Activated T-helper 1 cell treated with anti-CD3 and anti-CD28 coated beads, Interleukin-2, amount 50 U/mL, for 16 hours (primary cell): ENCODE measurements around the gene ARSK.
A peak's percentile ranks its signal among the peaks of the same experiment; 100 is the strongest.

Source experiments
- DNase-seq, 2 donors: peaks; one replicate each; pipeline ENCODE4 v3.0.0-alpha.2; 2020; ENCODE audit warnings: low read depth in 1 of 2, low spot score in 1 of 2

The ARSK gene

GRCh38 chr5:95554647-95555548 lies at the start of gene ARSK, which contains the start of gene SKIC3:
TSS of gene ARSK (plus strand) at chr5:95555101. CDS start at chr5:95555279, 178 bp downstream.
TSS of gene SKIC3 (minus strand) at chr5:95554977. CDS start at chr5:95547150, 7,827 bp downstream.
- DNase-seq: peak; percentile 75 to 84

DNA sequence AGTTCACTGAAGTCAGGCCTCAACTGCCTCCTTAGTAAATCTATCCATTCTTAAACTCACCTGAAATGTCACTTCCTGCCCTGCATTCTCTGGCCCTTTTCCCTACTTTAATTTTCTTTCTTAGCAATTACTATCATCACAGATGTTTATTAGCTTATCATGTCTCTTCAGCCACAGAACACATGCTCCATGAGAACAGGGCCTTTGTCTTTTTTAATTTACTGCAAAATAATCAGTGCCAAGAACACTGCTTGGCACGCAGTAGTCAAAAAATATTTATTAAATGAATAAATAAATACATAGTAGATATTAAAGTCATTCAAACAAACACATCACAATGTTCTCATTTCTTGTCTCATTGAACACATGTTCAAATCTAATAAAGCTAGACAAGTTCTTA lies 46.4 kb upstream of the ARSK start:
- no peak for DNase-seq

DNA sequence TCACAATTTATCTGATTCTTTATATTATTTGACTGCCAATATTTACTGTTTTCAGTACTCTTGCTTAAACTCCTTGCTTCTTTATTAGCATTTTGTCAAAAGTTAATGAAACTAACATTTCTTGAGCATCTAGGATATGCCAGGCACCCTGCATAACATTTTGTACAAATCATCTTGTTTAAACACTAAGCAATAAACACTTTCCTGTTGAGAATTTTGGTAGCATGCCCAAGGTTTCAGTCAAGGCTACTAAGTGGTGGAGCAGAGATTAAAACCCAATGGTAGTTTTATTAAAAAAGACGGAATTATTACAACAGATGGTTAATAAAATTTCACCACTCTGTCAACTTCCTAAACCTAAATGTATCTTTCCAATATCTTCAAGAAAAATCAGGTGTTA lies 43.3 kb upstream of the ARSK start:
- DNase-seq: no peak

DNA sequence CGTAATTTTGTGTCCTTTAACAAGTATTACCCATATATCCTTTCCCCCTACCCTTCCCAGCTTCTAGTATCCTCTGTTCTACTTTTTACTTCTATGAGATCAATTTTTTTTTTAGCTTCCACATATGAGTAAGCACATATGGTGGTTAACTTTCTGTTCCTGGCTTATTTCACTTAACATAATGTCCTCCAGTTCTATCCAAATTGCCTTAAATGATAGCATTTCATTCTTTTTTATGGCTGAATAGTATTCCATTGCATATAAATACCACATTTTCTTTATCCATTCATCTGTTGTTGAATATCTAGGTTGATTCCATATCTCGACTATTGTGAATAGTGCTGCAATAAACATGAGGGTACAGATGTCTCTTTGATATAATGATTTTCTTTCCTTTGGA lies 36.5 kb upstream of the ARSK start:
- DNase-seq: no peak

DNA sequence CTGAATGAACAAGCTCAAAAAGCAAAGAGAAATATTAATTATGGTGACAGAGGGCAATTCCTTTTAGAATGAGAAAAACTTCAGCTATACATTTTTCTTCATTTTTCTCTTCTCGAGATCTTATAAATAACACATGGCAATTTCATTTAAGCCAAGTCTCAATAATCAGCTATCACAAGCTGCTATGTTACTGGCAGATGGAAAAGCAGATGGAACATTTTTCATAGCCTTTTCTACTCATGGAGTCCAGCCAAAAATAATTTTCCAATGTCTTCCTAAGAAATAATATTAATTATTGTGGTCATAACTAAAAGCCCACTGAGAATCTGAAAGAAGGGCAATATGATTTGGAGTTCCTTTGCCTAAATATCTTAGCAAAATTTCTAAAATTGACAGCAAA lies 35.8 kb upstream of the ARSK start:
- DNase-seq: no peak

DNA sequence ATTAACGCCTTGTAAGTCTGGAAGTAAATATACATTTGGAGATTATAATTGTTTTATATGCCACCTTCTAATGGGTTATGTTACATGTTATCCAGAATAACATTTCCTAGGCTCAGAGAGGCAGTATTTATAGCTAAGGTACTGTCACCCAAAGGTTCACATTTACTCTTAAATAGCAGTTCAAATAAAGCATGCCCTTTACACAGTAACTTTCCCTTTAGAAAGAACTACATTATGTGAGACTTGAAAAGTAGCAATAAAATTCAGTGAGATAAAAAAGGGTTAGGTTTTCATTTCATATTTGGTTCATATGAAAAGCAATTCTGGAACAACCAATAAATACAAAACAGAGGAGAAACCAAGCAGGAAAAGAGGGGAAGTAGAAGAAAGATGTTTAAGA lies 35.2 kb upstream of the ARSK start:
- no peak for DNase-seq

DNA sequence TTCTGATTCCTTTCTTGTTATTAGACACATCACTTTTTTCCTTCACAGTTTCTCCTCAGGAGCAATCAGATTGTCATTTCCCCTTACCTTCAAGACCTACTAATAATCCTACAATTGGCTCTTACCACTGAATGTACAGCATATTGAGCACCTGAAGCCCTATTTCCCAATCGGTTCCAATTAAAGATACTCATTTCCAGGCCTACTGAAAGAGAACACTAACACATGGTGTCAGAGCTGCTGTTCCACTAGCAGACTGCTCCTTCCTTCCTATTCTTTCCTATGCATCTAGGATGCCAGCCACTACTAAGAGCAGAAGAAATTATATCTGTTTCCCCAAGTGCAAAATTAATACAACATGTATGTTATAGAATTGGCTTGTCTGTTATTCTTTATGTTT lies 34.7 kb upstream of the ARSK start:
- no peak for DNase-seq

DNA sequence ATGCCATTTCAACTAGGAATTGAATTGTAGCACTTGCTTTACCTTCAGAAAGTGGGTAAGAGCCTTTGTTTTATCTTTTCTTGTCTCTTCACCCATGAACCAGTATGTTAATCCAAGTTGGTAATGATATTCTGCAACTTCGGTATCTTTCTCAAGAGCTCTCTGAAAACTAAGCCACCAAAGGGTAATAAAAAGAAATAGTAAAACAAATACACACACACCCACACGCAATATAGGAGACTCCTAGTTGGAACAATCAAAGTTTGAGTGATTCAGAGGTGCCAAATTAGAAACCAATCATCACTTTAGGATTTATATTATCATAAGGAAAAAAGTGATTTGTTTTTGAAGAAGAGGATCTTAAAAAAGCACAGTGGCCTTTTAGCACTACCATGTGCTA lies 30.5 kb upstream of the ARSK start:
- no peak for DNase-seq

- no peak for DNase-seq
Observed at GRCh38 chr5:95526871-95527270, 28.0 kb upstream of the ARSK start.

GRCh38 chr5:95528565-95528964 lies 26.3 kb upstream of the ARSK start:
- no peak for DNase-seq

DNA sequence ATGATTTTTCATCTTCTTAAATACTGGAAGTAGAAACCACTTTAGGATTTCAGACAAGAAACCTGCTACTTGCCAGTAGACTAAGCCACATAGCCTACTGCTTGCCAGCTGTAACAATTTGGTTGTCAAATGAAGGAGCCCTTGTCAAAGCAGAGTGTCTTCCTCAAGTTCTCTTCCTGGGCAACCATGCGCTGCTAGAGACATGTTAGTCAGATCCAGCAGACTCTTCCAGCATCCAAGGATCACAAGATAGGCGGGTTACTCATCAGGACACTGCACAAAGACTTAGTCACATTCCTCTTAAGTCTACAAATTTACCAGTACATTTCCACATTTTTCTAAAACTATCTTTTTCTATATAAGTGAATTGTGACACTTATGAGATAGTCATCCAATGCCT lies 24.5 kb upstream of the ARSK start:
- no peak for DNase-seq

DNA sequence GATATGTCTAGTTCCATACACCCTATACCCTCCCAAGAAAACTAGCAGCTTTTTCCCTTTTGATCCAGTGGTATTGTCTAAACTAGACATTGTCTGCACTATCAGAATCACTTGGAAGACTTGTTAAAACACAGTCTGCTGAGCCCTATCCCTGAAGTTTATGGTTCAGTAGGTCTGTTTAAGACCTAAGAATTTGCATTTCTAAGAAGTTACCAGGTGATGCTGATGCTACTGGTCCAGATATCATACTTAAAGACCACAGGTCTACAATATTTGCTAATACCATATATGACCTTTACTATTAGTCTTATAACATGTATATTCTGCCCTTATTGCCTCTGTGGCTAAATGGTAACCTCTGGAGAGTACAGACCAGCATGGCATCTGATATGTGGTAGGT lies 23.4 kb upstream of the ARSK start:
- no peak for DNase-seq

DNA sequence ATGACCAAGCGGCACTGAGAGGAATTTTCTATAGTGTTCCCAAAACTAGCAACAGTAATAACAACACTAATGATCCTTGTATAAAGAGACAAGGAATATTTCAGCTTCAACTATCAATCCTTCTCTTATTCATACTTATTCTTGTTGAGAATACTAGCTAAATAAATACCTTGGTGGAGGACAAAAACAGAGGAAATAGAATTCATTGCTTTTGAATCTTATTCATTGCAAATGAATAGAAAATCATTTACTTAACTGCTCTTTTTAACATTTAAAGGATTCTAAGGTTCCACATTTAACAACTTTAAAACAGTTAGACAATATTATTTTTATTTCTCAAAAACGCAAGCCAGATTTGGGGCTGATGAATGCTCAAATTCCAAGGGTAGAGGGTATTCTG lies 22.5 kb upstream of the ARSK start:
- no peak for DNase-seq

DNA sequence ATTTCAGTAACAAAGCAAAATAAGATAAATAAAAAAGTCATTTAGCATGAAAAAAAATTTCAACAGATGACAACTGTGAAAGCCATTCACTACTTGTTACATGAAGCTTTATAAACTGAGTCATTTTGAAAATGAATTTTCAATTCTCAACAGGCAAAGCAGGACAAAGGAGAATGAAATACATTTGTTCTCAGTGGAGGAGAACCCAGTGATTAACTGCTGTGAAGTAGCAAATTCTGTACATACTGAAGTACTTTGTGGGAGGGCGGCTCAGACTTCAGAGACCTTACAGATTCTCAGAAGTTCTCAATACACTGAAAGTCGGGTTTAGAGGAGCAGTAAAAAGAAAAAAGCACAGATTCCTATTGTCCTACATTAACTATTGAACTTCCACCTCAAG lies 21.8 kb upstream of the ARSK start:
- no peak for DNase-seq

- no peak for DNase-seq
Observed at GRCh38 chr5:95533761-95534160, 21.1 kb upstream of the ARSK start.

DNA sequence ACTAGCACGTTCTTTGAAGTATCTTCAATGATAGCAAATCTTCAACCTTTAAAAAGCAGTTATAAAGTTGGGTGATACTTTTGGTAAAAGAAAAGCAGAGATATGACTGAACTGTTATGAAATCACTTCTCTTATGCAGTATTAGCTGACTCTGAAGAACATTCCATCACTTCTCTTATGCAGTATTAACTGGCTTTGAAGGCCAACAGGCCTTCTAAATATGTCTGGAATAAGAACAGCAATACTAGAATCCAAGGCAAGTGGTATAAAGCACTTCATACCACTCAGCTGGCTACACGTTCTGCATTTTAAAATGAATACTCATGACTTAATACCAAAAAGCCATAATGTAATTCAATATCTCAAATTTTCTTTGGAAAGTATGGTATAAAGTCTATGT lies 17.4 kb upstream of the ARSK start:
- no peak for DNase-seq

DNA sequence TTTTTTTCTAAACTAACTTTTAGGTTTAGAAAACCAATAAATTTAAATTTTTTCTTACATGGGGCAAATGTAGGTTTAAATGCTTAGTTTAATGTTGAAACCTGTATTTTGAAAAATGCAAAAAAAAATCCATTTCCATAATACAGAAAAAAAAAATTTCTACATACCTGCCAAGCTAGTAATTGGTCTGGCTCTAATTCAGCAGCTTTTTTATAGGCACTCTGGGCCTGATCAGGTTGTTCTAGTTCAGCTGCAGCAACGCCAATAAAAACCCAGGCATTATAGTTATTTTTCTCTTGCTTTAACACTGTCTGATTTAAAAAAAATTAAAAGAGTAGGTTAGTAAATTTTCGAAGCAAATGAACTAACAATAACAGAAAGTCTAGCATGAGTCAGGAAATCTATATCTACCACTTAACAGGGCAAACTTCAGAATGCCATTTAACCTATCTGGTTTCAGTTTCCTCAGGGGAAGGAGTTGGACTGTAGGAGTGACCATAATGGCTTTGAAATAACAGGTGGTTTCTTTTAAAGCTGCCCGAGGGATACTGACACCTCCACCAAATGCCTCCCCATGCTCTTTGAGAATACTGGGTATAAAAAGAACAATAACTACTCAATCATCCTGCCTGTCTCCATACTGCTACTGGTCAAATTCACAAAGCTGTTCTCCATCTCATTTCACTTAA lies 11.7 kb upstream of the ARSK start:
- DNase-seq: no peak

DNA sequence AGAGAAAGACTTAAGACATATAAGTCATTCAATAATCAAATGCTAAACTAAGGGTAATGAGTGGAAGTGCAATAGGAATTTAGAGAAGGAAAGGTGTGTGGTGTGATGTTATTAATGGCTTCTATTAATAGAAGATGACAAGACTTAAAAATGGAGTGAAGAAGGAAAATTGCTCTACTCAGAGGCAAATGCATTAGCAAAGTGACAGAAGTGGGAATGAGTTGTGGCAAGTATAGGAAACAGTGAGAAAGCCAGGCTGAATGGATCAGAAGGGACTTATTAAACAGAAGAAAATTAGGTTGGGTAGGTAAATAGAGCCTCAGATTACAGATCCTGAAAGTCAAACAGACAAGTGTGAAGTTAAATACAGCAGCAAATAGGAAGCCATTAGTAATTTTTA lies 5.9 kb upstream of the ARSK start:
- no peak for DNase-seq

- no peak for DNase-seq
Observed at GRCh38 chr5:95554331-95554646, 612 bp upstream of the ARSK start.

- DNase-seq: no peak
Observed at GRCh38 chr5:95555553-95555952, 652 bp downstream of the ARSK start.

DNA sequence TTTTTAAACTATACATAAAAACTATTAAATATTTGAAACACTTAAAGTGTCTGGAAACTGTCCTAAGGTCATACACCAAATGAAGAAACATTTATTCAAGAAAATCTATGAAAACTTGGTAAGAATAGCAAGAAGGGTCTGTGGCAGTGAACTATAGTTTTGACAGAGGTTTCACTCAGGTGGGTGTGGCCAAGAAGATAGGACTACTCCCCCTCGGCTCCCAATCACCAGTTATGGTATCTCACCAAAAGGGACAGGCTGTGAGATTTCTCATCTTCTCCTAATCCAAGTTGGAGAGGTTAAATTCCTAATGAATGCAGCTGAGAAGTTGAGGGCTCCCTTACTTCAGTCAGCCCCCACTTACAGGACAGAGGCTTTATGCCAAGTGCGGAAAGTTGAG lies 2.9 kb downstream of the ARSK start:
- no peak for DNase-seq

GRCh38 chr5:95562282-95562681 lies 7.4 kb downstream of the ARSK start:
- no peak for DNase-seq

- DNase-seq: no peak
Observed at GRCh38 chr5:95563367-95563766, 8.5 kb downstream of the ARSK start.
